GM21717 (cell line): Measurements from ENCODE around the gene ZNF599.
"Not testable (repeated sequence)": the region's sequence is repeated elsewhere in the genome, so short reads cannot be mapped to it uniquely, and the experiment has no call there.

ENCODE experiments used
- ATAC-seq: cut with Tn5 transposase; IDR thresholded peaks from one replicate; pipeline ENCODE4 v1.9.1; 2021; ENCODE audit warnings: mild to moderate bottlenecking, moderate library complexity; ENCODE audit not compliant: unreplicated experiment

Gene ZNF599

DNA sequence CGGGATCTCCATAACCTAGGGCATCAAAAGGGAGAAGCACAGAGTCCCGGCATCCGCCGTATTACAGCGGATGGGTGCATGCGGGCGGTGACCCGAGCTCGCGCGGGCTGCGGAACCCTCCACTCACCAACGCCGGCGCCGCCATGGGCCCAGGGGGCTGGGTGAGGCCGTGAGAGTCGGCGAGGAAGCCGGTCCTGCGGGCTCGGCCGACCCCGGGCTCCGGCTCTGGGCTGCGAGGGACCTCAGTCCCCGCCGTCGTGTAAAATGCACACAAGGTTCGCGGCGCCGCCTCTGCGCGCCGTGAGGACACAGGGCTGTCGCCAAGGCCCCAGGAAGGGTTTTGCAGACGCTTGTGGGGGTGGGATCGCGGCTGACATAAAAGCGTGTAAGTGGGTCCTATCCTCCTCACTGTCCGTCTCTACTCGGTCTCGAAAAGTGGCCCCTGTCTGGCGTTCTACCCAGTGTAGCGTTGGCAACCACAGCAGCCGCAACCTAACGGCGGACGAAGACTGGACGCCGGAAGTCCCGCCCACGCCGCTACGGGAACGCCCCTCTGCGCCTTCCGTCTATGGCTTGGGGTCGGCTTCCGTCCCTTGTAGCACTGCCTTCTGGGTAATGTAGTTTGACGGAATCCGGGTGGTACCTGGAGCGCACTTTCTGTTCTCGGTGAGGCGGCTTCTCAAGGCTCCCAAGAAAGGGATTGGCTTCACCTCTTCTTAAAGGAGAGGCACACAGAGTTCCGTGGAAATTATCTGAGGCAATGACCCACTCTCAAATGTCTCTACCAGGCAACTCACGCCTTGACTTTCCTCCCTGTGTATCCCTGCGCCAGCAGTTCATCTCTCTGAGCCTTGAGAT lies at the start of gene ZNF599:
TSS of gene ZNF599 (minus strand) at position 519 of the 858 bp plus-strand sequence. CDS start at position 145, 374 bp downstream.
- ATAC-seq, result peak; percentile 97

DNA sequence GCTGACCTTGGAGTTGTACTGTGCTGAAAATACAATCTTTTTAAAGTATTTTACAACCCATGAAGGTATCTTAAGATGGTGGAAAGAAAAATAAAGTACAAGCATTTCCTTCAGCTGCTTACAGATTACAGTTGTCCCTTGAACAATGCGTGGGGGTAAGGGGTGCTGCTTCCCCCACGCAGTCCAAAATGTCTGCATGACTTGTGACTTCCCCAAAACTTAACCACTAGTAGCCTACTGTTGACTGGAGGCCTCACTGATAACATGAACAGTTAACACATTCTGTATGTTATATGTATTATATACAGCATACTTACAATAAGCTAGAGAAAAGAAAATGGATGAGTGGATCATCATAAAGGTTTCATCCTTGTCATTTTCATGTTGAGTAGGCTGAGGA lies 45.3 kb upstream of the ZNF599 start:
- no peak for ATAC-seq

DNA sequence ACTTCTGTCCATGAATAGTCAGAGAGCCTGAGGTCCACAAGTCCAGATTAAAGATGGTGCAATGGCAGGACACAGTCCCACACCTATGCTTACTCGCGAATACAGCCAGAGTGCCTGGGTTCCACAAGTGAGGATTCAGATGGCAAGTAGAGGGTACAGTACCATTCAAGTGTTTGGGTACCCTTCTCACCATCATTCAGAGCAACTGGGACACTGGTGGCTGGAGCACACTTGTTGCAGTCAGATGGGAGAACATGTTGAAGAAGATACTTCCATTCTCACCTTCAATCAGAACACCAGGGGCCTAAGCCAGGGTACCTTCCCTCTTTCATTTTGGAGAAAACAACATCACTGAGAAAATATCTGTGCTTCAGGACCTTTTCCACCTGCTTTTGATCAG lies 43.7 kb upstream of the ZNF599 start:
- no peak for ATAC-seq

DNA sequence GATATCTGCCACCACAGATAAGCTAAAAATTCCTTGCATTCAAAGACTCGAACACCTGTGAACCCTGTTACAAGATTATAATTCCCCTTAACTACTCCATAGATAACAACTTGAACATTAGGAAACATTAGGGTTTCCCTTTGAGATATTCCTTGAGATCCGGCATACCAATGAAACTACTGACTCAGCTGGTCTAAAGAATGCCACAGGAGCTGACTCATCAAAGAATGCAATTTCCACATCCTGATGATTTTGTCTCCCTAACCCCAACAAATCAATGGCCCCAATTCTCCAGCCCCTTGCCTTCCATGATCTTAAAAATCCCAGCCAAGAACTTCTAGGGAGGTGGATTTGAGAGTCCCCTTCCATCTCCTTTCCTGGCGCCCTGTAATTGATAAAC lies 35.6 kb upstream of the ZNF599 start:
- no peak for ATAC-seq

DNA sequence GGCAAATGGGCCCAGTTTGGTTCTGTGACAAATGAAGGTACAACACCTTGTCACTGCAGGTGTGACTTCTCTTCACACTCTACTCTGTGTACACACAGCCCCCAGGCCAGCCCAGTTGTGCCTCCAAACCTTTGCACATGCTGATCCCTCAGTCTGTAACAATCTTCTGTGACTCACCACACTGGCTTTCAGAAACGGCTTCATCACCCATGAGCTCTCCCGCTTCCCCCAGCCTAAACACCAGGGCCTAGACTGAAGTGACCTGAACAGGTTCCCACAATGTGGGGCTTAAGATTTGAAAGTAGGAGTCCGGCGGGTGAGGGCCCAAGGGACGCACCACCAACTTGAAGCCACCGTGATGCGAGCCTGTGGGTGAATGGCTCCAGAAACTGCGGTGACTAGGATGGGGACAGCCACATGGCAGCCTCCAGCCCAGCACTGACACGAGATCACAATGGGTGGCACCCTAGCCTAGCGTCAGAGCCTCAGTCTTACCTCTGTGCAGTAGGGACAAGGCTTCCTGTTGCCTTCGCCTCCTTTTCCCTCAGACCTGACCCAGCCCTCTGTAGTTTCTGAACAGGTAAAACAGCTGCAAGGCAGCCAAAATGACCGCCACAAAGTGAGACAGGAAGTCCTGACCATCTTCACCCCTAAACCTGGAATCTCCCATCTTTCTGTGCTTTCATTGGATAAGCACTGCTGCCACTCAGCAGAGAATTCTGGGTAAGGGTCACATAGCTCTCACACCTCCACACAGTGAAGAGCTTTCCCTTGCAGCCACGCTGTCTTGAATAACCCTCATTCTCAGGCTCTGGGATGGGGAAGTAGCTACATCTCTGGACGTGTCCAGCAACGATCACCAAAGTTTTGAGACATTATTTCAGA lies 34.2 kb upstream of the ZNF599 start:
- no peak for ATAC-seq

DNA sequence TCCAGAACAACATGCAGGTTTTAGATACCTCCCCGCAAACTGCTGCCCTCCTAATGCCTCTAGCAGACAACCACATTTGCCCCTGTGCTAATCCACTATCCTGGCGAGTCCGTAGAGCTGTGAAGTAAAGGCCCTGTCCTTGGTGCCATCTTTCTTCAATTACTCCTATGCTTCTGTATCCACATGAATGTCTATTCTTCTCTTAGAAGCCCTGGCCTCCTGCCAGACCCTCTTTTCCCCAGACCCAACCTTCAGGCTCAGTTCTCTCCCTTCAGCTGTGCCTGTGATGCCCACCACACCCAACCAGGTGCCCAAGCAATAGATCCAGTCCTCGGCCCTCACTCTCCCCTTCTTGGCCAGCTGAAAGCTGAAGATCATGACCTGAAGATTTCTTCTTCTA lies 31.1 kb upstream of the ZNF599 start:
- no peak for ATAC-seq

DNA sequence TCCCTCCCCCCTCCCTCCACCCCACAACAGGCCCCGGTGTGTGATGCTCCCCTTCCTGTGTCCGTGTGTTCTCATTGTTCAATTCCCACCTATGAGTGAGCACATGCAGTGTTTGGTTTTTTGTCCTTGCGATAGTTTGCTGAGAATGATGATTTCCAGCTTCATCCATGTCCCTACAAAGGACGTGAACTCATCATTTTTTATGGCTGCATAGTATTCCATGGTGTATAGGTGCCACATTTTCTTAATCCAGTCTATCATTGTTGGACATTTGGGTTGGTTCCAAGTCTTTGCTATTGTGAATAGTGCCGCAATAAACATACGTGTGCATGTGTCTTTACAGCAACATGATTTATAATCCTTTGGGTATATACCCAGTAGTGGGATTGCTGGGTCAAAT lies 23.9 kb upstream of the ZNF599 start:
- not testable (repeated sequence) for ATAC-seq

DNA sequence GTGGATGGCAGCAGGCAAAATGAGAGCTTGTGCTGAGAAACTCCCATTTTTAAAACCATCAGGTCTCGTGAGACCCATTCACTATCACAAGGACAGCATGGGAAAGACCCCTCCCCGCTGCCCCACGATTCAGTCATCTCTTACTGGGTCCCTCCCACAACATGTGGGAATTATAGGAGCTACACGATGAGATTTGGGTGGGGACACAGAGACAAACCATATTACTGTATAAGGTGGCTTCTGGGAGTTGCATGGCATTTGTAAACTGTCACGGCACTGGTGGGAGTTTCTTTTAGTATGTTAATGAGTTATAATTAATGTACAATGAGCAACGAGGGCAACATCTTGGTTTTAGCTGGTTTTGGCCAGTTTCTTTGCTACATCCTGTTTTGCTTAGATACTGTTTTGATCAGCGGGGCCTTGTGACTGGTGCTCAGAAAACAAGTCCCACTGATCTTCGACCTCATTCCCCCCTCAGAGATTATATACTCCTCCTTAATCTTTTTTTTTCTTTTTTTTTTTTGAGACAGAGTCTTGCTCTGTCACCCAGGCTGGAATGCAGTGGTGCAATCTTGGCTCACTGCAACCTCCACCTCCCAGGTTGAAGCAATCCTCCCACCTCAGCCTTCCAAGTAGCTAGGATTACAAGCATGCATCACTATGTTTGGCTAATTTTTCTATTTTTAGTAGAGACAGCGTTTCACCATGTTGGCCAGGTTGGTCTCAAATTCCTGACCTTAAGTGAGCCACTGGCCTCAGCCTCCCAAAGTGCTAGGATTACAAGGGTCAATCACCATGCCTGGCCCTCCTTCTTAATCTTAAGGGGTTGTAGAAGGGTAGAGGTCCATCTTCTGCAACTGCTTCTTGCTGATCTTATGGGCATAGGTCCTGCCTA lies 21.3 kb upstream of the ZNF599 start:
- ATAC-seq, result no peak

DNA sequence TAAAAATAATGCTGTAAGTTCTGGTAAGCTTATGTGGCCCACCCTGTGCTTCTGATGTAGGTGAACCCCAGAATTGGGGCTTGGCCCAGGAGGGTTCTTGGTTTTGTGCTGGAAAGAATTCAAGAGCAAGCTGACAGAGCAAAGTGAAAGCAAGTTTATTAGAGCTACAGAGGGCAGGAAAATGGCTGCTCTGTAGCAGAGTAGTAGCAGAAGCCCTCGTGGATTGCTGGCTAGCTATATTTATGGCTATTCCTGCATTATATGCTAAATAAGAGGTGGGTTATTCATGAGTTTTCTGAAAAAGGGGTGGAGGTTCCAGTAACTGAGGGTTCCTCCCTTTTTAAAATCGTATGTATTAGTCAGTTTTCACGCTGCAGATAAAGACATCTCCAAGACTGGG lies 20.6 kb upstream of the ZNF599 start:
- no peak for ATAC-seq

DNA sequence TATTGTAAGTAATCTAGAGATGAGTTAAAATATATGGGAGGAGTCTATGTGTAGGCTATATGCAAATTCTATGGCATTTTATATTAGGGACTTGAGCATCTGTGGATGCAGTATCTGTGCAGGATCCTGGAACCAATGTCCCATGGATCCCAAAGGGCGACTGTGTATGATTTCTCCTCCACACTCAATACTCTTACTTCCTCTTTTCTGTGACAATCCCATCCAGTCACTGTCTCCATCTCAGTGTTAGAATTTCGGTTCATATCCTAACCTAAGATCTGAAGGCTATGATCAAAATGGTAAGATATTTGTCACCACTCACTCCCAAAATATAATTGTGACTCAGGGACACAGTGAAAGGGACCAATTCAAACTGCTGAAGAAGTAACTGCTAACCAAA lies 15.1 kb upstream of the ZNF599 start:
- no peak for ATAC-seq

DNA sequence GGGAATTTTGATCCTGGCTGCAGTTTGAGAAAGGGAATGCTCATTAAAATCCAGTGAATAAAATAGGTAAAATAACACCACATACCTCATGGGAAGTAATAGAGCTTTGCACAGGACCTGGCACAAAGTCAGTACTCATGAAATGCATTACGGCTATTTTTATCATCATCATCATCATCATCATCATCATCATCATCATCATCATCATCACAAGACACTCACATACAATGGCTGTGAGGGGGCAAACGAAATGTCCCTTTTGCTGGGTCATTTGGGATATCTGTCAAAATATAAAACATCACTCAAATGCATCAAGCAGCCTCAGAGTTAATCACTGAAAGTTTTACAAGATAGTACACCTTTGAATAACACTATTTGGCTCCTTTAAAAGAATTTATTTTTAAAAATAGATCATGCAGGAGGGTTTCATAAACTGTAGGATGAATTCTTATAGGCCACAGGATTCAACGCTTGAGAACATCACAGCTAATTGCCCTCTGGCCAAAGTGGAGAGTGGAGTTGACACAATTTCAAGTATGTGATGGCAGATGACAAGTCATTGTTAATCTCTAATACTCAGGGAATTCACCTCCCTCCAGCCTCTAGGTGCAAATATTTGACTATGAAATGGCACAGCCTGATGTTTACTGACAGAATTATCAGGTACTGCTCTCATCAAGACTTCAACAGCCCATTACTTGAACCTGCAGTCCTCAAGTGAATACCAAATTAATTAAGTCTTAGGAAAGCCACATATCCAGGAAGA lies 14.2 kb upstream of the ZNF599 start:
- no peak for ATAC-seq

DNA sequence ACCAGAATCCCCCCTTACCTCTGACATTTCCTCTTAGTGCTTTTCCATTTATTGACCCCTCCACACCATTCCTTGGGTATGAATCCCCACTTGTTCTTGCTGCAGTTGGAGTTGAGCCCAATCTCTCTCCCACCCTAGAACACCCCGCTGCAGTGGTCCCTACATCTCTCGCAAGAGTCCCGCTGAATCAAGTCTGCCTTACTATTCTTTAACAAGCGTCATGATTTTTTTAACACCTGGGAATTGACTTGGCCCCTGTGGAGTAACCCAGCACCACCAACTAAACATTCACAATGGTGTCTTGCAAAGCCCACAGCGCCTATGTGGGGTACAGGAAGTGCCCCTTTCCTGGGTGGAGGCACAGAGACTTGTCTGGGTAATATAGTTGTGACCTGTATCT lies 13.2 kb upstream of the ZNF599 start:
- no peak for ATAC-seq

DNA sequence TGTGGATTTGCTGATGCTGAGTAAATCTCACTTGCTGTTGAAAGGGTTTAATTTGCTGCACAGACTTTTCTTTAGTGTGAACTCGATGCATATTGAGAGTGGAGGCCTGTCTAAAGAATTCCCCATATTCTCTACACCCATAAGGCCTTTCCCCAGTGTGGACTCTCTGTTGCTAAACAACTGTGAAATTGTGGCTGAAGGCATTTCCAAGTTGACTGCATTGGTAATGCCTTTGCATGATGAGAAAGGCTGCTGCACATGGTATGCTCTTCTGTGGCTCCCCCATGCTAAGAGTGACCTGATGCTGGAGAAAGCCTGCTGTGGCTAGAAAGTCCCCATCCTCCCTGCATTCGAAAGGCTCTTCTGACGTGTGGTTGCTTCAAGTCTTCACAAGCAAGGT lies 6.6 kb upstream of the ZNF599 start:
- no peak for ATAC-seq

DNA sequence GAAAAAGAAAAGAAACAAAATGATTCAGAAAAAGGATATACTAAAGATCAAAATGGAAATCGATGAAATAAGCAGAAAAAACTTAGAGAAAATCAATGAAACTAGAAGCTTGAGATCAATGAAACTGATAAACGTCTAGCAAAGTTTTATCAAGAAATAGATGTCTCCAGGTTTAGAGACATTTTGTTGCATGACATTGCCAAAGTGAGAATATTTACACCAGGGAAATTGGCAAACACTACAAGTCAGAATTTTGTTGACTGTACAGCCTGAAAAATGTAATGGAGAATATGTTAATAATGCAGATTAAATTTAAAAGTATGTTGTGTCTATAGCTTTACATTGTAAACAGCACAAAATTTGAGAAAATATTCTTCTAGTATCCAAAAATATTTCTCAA lies 5.3 kb upstream of the ZNF599 start:
- no peak for ATAC-seq

DNA sequence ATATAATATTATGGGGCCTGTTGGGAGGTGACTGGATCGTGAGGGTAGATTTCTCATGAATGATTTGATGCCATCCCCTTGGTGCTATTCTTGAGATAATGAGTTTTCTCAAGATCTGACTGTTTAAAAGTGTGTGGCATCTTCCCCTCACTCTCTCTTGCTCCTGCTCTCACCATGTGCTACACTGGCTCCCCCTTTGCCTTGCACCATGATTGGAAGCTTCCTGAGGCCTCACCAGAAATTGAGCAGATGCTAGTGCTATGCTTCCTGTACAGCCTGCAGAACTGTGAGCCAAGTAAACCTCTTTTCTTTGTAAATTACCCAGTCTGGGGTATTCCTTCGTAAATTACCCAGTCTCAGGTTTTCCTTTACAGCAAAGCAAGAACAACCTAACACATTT lies 1.8 kb upstream of the ZNF599 start:
- no peak for ATAC-seq

DNA sequence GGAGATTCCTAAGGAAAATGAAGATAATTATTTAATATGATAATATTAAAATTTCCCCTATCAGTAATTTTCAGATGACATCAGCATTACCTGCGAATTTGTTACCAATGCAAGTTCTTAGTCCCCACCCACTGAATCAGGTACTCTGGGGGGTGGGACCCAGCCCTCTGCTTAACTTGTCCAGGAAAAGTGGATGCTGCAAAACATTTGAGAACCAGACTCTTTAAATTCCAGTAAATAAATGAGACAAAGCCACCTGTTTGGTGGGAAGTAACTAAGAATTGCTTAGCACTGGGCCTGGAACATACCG lies 495 bp upstream of the ZNF599 start:
- no peak for ATAC-seq

DNA sequence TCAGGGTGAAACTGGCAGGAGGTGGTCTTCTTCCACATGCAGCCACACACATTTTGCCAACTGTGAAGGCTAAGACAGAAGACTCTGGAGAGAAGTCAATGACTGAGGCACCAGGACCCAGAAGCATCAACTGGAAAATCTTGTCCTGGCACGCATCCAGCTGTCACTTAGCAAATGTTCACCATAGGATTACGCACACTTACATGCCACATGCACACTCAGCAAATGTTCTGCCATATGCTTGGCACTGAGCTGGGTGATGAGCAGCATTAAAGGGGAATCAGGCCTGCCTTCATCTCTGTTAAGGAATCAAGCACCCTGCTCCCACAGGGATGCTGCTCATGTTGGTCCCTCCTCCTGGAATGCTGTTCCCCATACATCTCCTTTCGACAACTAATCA lies 5.1 kb downstream of the ZNF599 start:
- ATAC-seq, result no peak

DNA sequence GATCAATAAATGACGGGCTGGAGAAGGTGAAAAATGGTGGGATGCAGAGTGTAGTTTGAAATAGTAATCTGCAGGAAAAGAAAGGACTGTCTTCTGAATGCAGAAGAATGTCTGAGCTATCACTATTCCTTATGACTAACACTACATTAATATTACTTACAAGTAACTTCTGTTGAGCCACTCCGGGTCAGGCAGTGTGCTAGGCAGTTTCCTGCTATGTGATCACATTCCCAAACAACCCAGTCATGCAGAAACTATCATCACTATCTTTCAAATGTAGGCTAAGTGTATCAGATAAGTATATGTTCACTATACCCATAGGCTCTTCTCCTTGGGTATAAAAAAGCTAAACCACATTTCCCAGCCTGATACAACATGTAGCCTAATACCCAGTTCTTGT lies 6.6 kb downstream of the ZNF599 start:
- no peak for ATAC-seq

DNA sequence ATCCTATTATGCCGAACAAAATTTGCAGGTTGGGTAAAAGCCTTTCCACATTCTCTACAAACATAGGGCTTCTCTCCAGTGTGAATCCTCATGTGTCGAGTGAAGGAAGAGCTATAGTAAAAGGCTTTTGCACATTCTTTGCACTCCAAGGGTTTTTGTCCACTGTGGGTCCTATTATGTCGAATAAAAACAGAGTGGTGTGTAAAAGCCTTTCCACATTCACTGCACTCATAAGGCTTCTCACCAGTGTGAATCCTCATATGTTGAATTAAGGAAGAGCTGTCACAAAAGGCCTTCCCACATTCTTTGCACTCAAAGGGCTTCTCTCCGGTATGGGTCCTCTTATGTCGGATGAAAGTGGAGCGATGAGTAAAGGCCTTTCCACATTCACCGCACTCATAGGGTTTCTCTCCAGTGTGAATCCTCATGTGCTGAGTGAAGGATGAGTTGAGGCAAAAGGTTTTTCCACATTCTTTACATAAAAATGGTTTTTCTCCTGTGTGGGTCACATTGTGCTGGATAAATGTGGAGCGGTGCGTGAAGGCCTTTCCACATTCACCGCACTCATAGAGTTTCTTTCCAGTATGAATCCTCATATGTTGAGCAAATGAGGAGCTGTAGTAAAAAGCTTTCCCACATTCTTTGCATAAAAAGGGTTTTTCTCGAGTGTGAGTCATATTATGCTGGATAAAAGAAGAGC lies 13.6 kb downstream of the ZNF599 start:
- ATAC-seq, result no peak

DNA sequence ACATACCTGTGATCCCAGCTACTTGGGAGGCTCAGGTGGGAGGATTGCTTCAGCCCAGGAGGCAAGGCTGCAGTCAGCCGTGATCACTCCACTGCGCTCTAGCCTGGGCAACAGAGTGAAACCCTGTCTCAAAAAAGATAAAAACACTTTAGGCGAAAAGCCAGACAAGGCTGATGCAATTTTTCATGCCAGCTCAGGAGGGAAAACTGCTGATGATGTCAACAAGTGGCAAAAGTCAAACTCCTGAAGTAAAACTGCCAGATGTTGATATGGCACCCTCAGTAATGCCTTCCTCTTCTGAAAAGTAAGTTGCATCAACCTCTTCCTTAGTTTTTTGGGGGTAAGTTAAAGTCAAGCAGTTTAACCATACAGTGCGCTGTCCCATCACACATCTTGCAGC lies 15.6 kb downstream of the ZNF599 start:
- no peak for ATAC-seq
